ENCODE data around the gene TLK1. TPM values are rescaled to one million over a fixed set of nuclear protein-coding genes. Genes with fewer than 3 reads are reported as not detected.

Gene TLK1
- total RNA-seq, 2 experiments from 2014 or later = 29.7 to 150 TPM

DNA sequence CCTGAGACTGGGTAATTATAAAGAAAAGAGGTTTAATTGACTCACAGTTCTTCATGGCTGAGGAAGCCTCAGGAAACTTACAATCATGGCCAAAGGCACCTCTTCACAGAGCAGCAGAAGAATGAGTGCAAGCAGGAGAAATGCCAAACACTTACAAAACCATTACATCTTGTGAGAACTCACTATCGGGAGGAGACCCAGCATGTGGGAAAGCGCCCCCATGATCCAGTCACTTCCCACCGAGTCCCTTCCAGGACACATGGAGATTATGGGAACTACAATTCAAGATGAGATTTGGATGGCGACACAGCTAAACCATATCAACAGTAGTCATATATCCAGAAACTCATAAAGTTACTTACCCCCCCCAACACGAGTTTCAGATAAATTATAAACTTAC, 28.6 kb downstream of the TLK1 start:
- peaks cover 100% of the 10 kb centered on the region for H3K79me2 ChIP-seq (ENCODE audit: insufficient read depth, low read depth, low read length)
- intact Hi-C loops (cut with micrococcal nuclease; ENCODE audit: unreplicated experiment) = no loop called here
- H3K9me3 ChIP-seq (ENCODE audit: low read length) = no peaks in the 10 kb centered on the region
- TF ChIP-seq, protein P1, sequence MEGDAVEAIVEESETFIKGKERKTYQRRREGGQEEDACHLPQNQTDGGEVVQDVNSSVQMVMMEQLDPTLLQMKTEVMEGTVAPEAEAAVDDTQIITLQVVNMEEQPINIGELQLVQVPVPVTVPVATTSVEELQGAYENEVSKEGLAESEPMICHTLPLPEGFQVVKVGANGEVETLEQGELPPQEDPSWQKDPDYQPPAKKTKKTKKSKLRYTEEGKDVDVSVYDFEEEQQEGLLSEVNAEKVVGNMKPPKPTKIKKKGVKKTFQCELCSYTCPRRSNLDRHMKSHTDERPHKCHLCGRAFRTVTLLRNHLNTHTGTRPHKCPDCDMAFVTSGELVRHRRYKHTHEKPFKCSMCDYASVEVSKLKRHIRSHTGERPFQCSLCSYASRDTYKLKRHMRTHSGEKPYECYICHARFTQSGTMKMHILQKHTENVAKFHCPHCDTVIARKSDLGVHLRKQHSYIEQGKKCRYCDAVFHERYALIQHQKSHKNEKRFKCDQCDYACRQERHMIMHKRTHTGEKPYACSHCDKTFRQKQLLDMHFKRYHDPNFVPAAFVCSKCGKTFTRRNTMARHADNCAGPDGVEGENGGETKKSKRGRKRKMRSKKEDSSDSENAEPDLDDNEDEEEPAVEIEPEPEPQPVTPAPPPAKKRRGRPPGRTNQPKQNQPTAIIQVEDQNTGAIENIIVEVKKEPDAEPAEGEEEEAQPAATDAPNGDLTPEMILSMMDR (conservative IDR thresholded peaks at IDR 0.05; ENCODE audit: low read length) = no peak
- no peak for TF ChIP-seq EZH2phosphoT487 (IDR thresholded peaks at IDR 0.05; ENCODE audit: borderline replicate concordance, low read depth, low read length)
- no peak overlapping the region for H3K4me3 ChIP-seq (ENCODE audit: low read depth, low read length, poor library complexity, severe bottlenecking)
- H3K27ac ChIP-seq (ENCODE audit: low read depth, low read length, poor library complexity, severe bottlenecking) = no peak overlapping the region
- H3K36me3 ChIP-seq (ENCODE audit: insufficient read depth, low read length) = peaks cover 25% of the 10 kb centered on the region
- H3K9me2 ChIP-seq (ENCODE audit: insufficient read depth, low read length) = no peaks in the 10 kb centered on the region
- no peak overlapping the region for H2AFZ ChIP-seq (ENCODE audit: low read length)
- no peak for DNase-seq (ENCODE audit: low spot score)
- BruUV-seq (replicated peaks) = no TSS peak
- H3K4me1 ChIP-seq (ENCODE audit: insufficient read depth, low read length, poor library complexity, severe bottlenecking) = peaks cover 46% of the 10 kb centered on the region
- ChIA-PET POLR2A (interaction anchor here (0.6 to 0.8 kb wide), 2 partner anchors 19 to 34 kb away, joined by 3 to 5 read pairs; no protein-coding TSS in a partner anchor), CTCF (ENCODE audit: unreplicated experiment) (no interaction called here)
- H3K4me2 ChIP-seq (ENCODE audit: low read length) = no peak overlapping the region
- H4K20me1 ChIP-seq (ENCODE audit: insufficient read depth, low read length) = peaks cover 46% of the 10 kb centered on the region

DNA sequence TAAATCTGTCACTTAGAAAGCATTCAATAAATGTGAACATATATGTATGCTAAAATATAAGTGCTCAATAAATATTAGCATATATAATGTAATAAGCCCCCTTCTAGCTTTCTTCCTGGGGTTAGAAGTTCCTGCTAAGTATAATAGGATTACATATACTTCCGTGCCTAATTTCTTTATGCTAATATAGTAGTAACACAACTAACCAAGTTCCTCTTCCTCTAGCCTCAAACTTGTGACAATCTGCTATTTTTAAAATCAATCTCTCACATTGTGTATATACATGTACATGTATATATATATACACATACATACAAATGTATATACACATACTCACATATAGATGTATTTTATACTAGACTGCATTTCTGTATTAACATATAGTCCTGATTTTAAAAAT, 32.2 kb downstream of the TLK1 start:
- DNase-seq (ENCODE audit: low spot score) = no peak
- peaks cover 39% of the 10 kb centered on the region for H3K4me1 ChIP-seq (ENCODE audit: insufficient read depth, low read length, poor library complexity, severe bottlenecking)
- H2AFZ ChIP-seq (ENCODE audit: low read length) = no peak overlapping the region
- peak overlapping the region; percentile 3; the same call in 1 of the 2 replicates for H3K4me2 ChIP-seq (ENCODE audit: low read length)
- peaks cover 33% of the 10 kb centered on the region for H3K36me3 ChIP-seq (ENCODE audit: insufficient read depth, low read length)
- H3K9me3 ChIP-seq (ENCODE audit: low read length) = no peaks in the 10 kb centered on the region
- H3K27ac ChIP-seq (ENCODE audit: low read depth, low read length, poor library complexity, severe bottlenecking) = no peak overlapping the region
- H3K4me3 ChIP-seq (ENCODE audit: low read depth, low read length, poor library complexity, severe bottlenecking) = no peak overlapping the region
- POLR2A ChIA-PET = interaction anchor here (0.6 to 0.8 kb wide), 3 partner anchors 13 to 92 kb away, joined by 3 to 4 read pairs (median 3); no protein-coding TSS in a partner anchor
- peaks cover 47% of the 10 kb centered on the region for H4K20me1 ChIP-seq (ENCODE audit: insufficient read depth, low read length)
- BruUV-seq (replicated peaks) = no TSS peak
- intact Hi-C loops (cut with micrococcal nuclease; ENCODE audit: unreplicated experiment) = no loop called here
- H3K79me2 ChIP-seq (ENCODE audit: insufficient read depth, low read depth, low read length) = peaks cover 100% of the 10 kb centered on the region
- CTCF ChIA-PET (ENCODE audit: unreplicated experiment) = no interaction called here
- no peak for TF ChIP-seq EZH2phosphoT487 (IDR thresholded peaks at IDR 0.05; ENCODE audit: borderline replicate concordance, low read depth, low read length)
- TF ChIP-seq, protein P1 (conservative IDR thresholded peaks at IDR 0.05; ENCODE audit: low read length) = no peak
- no peaks in the 10 kb centered on the region for H3K9me2 ChIP-seq (ENCODE audit: insufficient read depth, low read length)

DNA sequence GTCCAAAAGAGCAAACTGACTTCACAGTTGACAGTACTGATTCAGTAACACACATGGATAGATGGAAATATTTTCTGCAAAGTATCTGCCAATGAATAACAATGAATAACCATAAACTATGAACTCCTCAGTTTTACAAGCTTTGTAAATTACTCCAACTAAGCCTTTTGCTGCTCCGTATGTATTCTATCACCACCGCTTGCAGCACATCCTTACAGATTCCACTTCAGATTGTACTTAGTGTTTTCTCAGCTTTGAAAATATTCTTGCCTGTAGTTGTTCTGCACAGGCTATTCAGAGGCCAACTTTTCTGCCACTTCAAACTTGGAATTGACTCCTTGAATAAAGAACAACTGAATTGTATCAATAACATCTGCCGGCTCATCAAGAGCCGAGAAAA, 36.2 kb downstream of the TLK1 start:
- peaks cover 100% of the 10 kb centered on the region for H3K79me2 ChIP-seq (ENCODE audit: insufficient read depth, low read depth, low read length)
- CTCF ChIA-PET (ENCODE audit: unreplicated experiment) = no interaction called here
- TF ChIP-seq, protein P1 (conservative IDR thresholded peaks at IDR 0.05; ENCODE audit: low read length) = no peak
- TF ChIP-seq EZH2phosphoT487 (IDR thresholded peaks at IDR 0.05; ENCODE audit: borderline replicate concordance, low read depth, low read length) = no peak
- no peak overlapping the region for H2AFZ ChIP-seq (ENCODE audit: low read length)
- peaks cover 27% of the 10 kb centered on the region for H3K36me3 ChIP-seq (ENCODE audit: insufficient read depth, low read length)
- intact Hi-C loops (cut with micrococcal nuclease; ENCODE audit: unreplicated experiment) = no loop called here
- H3K4me3 ChIP-seq (ENCODE audit: low read depth, low read length, poor library complexity, severe bottlenecking) = no peak overlapping the region
- POLR2A ChIA-PET = interaction anchor here (0.6 to 1.6 kb wide), 4 partner anchors 9 to 863 kb away, joined by 3 to 4 read pairs (median 4); no protein-coding TSS in a partner anchor
- no peaks in the 10 kb centered on the region for H3K9me3 ChIP-seq (ENCODE audit: low read length)
- H3K9me2 ChIP-seq (ENCODE audit: insufficient read depth, low read length) = no peaks in the 10 kb centered on the region
- H3K27ac ChIP-seq (ENCODE audit: low read depth, low read length, poor library complexity, severe bottlenecking) = no peak overlapping the region
- peaks cover 38% of the 10 kb centered on the region for H4K20me1 ChIP-seq (ENCODE audit: insufficient read depth, low read length)
- no peak overlapping the region for H3K4me2 ChIP-seq (ENCODE audit: low read length)
- no TSS peak for BruUV-seq (replicated peaks)
- peaks cover 20% of the 10 kb centered on the region for H3K4me1 ChIP-seq (ENCODE audit: insufficient read depth, low read length, poor library complexity, severe bottlenecking)
- no peak for DNase-seq (ENCODE audit: low spot score)
